ENCODE measurements around the gene ZNF780A.

DNA sequence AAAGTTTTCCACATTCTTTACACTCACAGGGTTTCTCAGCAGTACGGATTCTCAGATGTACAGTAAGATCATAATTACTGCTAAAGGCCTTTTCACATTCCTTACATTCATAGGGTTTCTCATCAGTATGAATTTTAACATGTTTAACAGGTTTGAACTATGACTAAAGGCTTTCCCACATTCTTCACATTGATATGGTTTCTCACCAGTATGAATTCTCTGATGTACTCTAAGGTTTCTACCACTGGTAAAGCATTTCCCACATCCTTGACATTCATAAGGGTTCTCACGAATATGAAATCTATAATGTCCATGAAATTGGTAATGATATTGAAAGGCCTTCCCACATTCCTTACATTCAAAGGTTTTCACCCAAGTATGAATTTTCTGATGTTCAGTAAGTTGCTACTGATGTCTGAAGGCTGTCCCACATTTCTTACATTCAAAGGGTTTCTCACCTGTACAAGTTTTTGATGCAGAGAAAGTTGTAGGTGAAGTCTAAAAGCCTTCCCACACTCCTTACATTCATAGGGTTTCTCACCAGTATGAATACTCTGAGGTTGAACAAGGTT, 56.7 kb downstream of the ZNF780A start:
- TF ChIP-seq, protein P1, sequence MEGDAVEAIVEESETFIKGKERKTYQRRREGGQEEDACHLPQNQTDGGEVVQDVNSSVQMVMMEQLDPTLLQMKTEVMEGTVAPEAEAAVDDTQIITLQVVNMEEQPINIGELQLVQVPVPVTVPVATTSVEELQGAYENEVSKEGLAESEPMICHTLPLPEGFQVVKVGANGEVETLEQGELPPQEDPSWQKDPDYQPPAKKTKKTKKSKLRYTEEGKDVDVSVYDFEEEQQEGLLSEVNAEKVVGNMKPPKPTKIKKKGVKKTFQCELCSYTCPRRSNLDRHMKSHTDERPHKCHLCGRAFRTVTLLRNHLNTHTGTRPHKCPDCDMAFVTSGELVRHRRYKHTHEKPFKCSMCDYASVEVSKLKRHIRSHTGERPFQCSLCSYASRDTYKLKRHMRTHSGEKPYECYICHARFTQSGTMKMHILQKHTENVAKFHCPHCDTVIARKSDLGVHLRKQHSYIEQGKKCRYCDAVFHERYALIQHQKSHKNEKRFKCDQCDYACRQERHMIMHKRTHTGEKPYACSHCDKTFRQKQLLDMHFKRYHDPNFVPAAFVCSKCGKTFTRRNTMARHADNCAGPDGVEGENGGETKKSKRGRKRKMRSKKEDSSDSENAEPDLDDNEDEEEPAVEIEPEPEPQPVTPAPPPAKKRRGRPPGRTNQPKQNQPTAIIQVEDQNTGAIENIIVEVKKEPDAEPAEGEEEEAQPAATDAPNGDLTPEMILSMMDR (IDR thresholded peaks at IDR 0.05; ENCODE audit: borderline replicate concordance, extremely low read depth, low read length, poor library complexity, severe bottlenecking), result no peak
- TF ChIP-seq EZH2 (IDR thresholded peaks at IDR 0.05; ENCODE audit: borderline replicate concordance, low read depth, low read length, severe bottlenecking), result no peak
